Measurements from ENCODE around the gene GRIK2. TPM values are rescaled to one million over a fixed set of nuclear protein-coding genes. Genes with fewer than 3 reads are reported as not detected.

GRIK2 gene
- total and polyA plus RNA-seq, 2 experiments from 2014 or later = 1.4 to 7.1 TPM

GRCh38 chr6:101527467-101527866, 134.0 kb downstream of the GRIK2 start:
- H3K9ac ChIP-seq = no peak overlapping the region
- no peaks in the 10 kb centered on the region for H3K4me1 ChIP-seq (ENCODE audit: insufficient read depth)
- no peaks in the 10 kb centered on the region for H3F3A ChIP-seq (ENCODE audit: insufficient read depth)
- no peak overlapping the region for H3K4me3 ChIP-seq
- H4K20me1 ChIP-seq (ENCODE audit: insufficient read depth) = no peaks in the 10 kb centered on the region
- TF ChIP-seq EZH2 (IDR thresholded peaks at IDR 0.05; ENCODE audit: insufficient read depth, poor library complexity, severe bottlenecking) (no peak), EZH2phosphoT487 (IDR thresholded peaks at IDR 0.05; ENCODE audit: insufficient read depth, low read depth) (no peak)
- whole genome bisulfite sequencing, 2 experiments (ENCODE audit: low coverage in 1 of 2, low lambda C conversion rate in 2 of 2, missing lambda C conversion rate in 2 of 2) = 61 to 65% methylated on average over 3 of the region's 3 CpGs
- no peak overlapping the region for H3K27ac ChIP-seq
- H3K79me2 ChIP-seq (ENCODE audit: insufficient read depth) = no peaks in the 10 kb centered on the region
- no peaks in the 10 kb centered on the region for H3K9me2 ChIP-seq (ENCODE audit: insufficient read depth)
- no peak for DNase-seq
- H2AFZ ChIP-seq = no peak overlapping the region
- no peaks in the 10 kb centered on the region for H3K9me3 ChIP-seq (ENCODE audit: low read depth)
- no peaks in the 10 kb centered on the region for H3K27me3 ChIP-seq (replicated peaks; ENCODE audit: insufficient read depth)
- in situ Hi-C loops (cut with MboI) = no loop called here
- H3K4me2 ChIP-seq (ENCODE audit: unreplicated experiment) = no peak overlapping the region
- H3K36me3 ChIP-seq (ENCODE audit: low read depth) = no peaks in the 10 kb centered on the region

DNA sequence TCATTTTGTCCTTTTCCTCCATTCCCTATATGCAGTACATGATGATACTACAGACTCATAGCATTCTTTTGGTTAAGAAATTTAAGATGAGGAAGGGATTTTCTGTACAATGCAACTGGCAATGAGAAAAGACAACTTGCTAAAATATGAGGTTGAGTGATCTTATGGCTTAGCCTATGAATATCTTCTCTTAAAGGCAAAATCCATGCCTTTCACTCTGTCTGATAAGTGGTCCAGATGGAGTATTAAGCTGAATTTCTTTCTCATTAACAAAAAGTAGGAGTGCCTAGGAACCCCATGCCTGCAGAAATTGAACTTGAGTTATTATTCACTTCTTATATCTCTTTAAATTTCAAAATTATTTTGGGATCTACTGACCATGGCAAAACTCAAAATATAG, 135.3 kb downstream of the GRIK2 start:
- DNase-seq = no peak

DNA sequence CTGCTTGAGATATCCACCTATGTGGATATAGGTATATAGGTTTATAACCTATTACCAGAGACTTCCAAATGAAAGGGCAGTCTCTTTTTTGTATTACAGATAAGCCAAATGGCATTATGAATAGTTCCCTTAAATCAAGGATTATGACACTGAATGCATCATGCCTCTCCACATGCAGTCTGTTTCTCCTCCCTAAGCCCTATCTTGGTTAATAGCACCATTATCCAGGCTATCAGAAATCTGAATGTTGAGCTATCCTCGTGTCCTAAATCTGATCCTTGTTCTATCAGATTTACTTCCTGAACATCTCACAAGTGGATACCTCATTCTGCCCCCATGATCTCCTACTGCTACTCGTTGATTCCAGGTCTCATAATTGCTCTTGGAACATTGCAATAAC, 138.0 kb downstream of the GRIK2 start:
- WGBS, 2 experiments (ENCODE audit: low coverage in 1 of 2, low lambda C conversion rate in 2 of 2, missing lambda C conversion rate in 2 of 2) = 32 to 33% methylated on average over 2 of the region's 2 CpGs
- in situ Hi-C loops (cut with MboI) = no loop called here
- H3K4me1 ChIP-seq (ENCODE audit: insufficient read depth) = no peaks in the 10 kb centered on the region
- H4K20me1 ChIP-seq (ENCODE audit: insufficient read depth) = no peaks in the 10 kb centered on the region
- no peaks in the 10 kb centered on the region for H3K27me3 ChIP-seq (replicated peaks; ENCODE audit: insufficient read depth)
- H3K27ac ChIP-seq = no peak overlapping the region
- H3K9me3 ChIP-seq (ENCODE audit: low read depth) = no peaks in the 10 kb centered on the region
- no peaks in the 10 kb centered on the region; the same call in 1 of the 2 replicates for H3K9me2 ChIP-seq (ENCODE audit: insufficient read depth)
- no peak overlapping the region for H2AFZ ChIP-seq
- H3K9ac ChIP-seq = no peak overlapping the region
- no peaks in the 10 kb centered on the region for H3F3A ChIP-seq (ENCODE audit: insufficient read depth)
- TF ChIP-seq EZH2phosphoT487 (IDR thresholded peaks at IDR 0.05; ENCODE audit: insufficient read depth, low read depth) (no peak), EZH2 (IDR thresholded peaks at IDR 0.05; ENCODE audit: insufficient read depth, poor library complexity, severe bottlenecking) (no peak)
- H3K79me2 ChIP-seq (ENCODE audit: insufficient read depth) = no peaks in the 10 kb centered on the region
- H3K4me2 ChIP-seq (ENCODE audit: unreplicated experiment) = no peak overlapping the region
- H3K36me3 ChIP-seq (ENCODE audit: low read depth) = no peaks in the 10 kb centered on the region
- DNase-seq = no peak
- H3K4me3 ChIP-seq = no peak overlapping the region

More for the DNA sequence above, 135.3 kb downstream of the GRIK2 start:
- Histone ChIP-seq H3K36me3 (ENCODE audit: low read depth) (no peaks in the 10 kb centered on the region), H2AFZ (no peak overlapping the region), H3K27me3 (replicated peaks; ENCODE audit: insufficient read depth) (no peaks in the 10 kb centered on the region), H3K9me2 (ENCODE audit: insufficient read depth) (no peaks in the 10 kb centered on the region), H3K9ac (no peak overlapping the region), H3K79me2 (ENCODE audit: insufficient read depth) (no peaks in the 10 kb centered on the region), H3K9me3 (ENCODE audit: low read depth) (no peaks in the 10 kb centered on the region), H3F3A (ENCODE audit: insufficient read depth) (no peaks in the 10 kb centered on the region), H3K27ac (no peak overlapping the region), H3K4me1 (ENCODE audit: insufficient read depth) (no peaks in the 10 kb centered on the region), H3K4me2 (ENCODE audit: unreplicated experiment) (no peak overlapping the region), H4K20me1 (ENCODE audit: insufficient read depth) (no peaks in the 10 kb centered on the region), H3K4me3 (no peak overlapping the region)
- in situ Hi-C loops (cut with MboI) = no loop called here
- no peak for TF ChIP-seq EZH2 (IDR thresholded peaks at IDR 0.05; ENCODE audit: insufficient read depth, poor library complexity, severe bottlenecking)
- TF ChIP-seq EZH2phosphoT487 (IDR thresholded peaks at IDR 0.05; ENCODE audit: insufficient read depth, low read depth) = no peak

DNA sequence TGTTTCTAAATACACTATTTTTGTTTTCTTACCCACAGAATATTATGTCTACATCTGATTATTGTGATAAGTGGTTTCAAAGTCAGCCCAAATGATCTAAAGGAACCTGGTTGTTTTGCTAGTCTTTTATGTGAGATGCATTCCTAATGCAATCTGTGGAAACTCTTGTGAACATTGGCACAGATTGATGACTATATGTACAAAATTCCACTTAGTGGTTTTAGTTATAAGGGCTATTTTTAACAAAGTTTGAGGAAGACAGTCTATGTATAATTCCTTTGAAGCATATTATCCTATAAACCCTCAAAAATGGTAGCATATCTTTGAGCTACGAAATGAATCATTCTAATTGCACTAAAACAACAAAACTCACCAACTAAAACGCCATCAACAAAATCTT, 140.9 kb downstream of the GRIK2 start:
- H3K9me2 ChIP-seq (ENCODE audit: insufficient read depth) = no peaks in the 10 kb centered on the region; the same call in 1 of the 2 replicates
- no peak overlapping the region for H3K9ac ChIP-seq
- peak; percentile 22 for DNase-seq
- H3K4me1 ChIP-seq (ENCODE audit: insufficient read depth) = peaks cover 9% of the 10 kb centered on the region
- H3K79me2 ChIP-seq (ENCODE audit: insufficient read depth) = no peaks in the 10 kb centered on the region
- peak overlapping the region; percentile 33 for H3K4me2 ChIP-seq (ENCODE audit: unreplicated experiment)
- peak overlapping the region; percentile 44 for H3K4me3 ChIP-seq
- 29 to 33% methylated on average over 2 of the region's 2 CpGs for WGBS, 2 experiments (ENCODE audit: low coverage in 1 of 2, low lambda C conversion rate in 2 of 2, missing lambda C conversion rate in 2 of 2)
- H3K9me3 ChIP-seq (ENCODE audit: low read depth) = no peaks in the 10 kb centered on the region
- TF ChIP-seq EZH2 (IDR thresholded peaks at IDR 0.05; ENCODE audit: insufficient read depth, poor library complexity, severe bottlenecking) = no peak
- TF ChIP-seq EZH2phosphoT487 (IDR thresholded peaks at IDR 0.05; ENCODE audit: insufficient read depth, low read depth) = no peak
- H3K27me3 ChIP-seq (replicated peaks; ENCODE audit: insufficient read depth) = no peaks in the 10 kb centered on the region
- no peaks in the 10 kb centered on the region for H3K36me3 ChIP-seq (ENCODE audit: low read depth)
- peak overlapping the region; percentile 54; the same call in 1 of the 2 replicates for H2AFZ ChIP-seq
- H4K20me1 ChIP-seq (ENCODE audit: insufficient read depth) = no peaks in the 10 kb centered on the region
- no peaks in the 10 kb centered on the region for H3F3A ChIP-seq (ENCODE audit: insufficient read depth)
- in situ Hi-C loops (cut with MboI) = no loop called here
- H3K27ac ChIP-seq = no peak overlapping the region

DNA sequence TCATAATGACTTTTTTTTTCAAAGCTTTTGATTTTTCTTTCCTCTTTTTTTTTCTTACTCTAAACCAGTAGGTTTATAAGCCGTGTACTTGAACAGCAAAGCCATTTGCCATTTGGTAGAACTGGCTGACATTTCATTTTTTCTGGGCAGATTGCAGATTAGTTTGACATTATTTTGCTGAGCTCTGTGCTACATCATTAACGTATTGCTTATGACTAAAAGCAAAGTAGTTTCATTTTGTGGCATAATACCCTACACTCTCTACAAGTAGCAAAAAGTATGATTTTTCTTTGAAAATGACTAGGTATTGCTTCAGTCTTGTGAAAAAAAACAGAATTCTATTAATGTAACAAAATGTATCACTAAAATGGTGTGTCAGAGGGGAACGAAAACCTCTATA, 141.3 kb downstream of the GRIK2 start:
- Histone ChIP-seq H2AFZ (peak overlapping the region; percentile 54), H3K4me3 (peak overlapping the region; percentile 44)

More for the DNA sequence above, 141.3 kb downstream of the GRIK2 start:
- no peaks in the 10 kb centered on the region for H3F3A ChIP-seq (ENCODE audit: insufficient read depth)
- no peaks in the 10 kb centered on the region for H3K79me2 ChIP-seq (ENCODE audit: insufficient read depth)
- in situ Hi-C loops (cut with MboI) = no loop called here
- H3K36me3 ChIP-seq (ENCODE audit: low read depth) = no peaks in the 10 kb centered on the region
- 0 out of 2 replicates have a peak overlapping the region, but pooled peaks have one; percentile 5 for H3K27ac ChIP-seq
- TF ChIP-seq EZH2phosphoT487 (IDR thresholded peaks at IDR 0.05; ENCODE audit: insufficient read depth, low read depth) (no peak), EZH2 (IDR thresholded peaks at IDR 0.05; ENCODE audit: insufficient read depth, poor library complexity, severe bottlenecking) (no peak)
- H3K9me2 ChIP-seq (ENCODE audit: insufficient read depth) = no peaks in the 10 kb centered on the region; the same call in 1 of the 2 replicates
- peak overlapping the region; percentile 33 for H3K4me2 ChIP-seq (ENCODE audit: unreplicated experiment)
- H3K27me3 ChIP-seq (replicated peaks; ENCODE audit: insufficient read depth) = no peaks in the 10 kb centered on the region
- 26 to 35% methylated on average over 3 of the region's 3 CpGs for WGBS, 2 experiments (ENCODE audit: low coverage in 1 of 2, low lambda C conversion rate in 2 of 2, missing lambda C conversion rate in 2 of 2)
- no peaks in the 10 kb centered on the region for H4K20me1 ChIP-seq (ENCODE audit: insufficient read depth)
- H3K4me1 ChIP-seq (ENCODE audit: insufficient read depth) = peaks cover 13% of the 10 kb centered on the region
- H3K9ac ChIP-seq = no peak overlapping the region
- no peaks in the 10 kb centered on the region for H3K9me3 ChIP-seq (ENCODE audit: low read depth)
- DNase-seq = peak; percentile 9
